ENCODE data around the gene GLB1L2.

The GLB1L2 gene

GRCh38 chr11:134349109-134349801, 17.5 kb downstream of the GLB1L2 start:
- DNase-seq: no peak

GRCh38 chr11:134349802-134350355, 18.1 kb downstream of the GLB1L2 start:
- DNase-seq: no peak

- no peak for DNase-seq
Observed at GRCh38 chr11:134350381-134350780, 18.6 kb downstream of the GLB1L2 start.

- DNase-seq: no peak
Observed at GRCh38 chr11:134352111-134352510, 20.3 kb downstream of the GLB1L2 start.

- no peak for DNase-seq
Observed at GRCh38 chr11:134355136-134355535, 23.3 kb downstream of the GLB1L2 start.

GRCh38 chr11:134355656-134356055, 23.9 kb downstream of the GLB1L2 start:
- DNase-seq: no peak

GRCh38 chr11:134356656-134357544, 25.1 kb downstream of the GLB1L2 start:
- no peak for DNase-seq

- DNase-seq: no peak
Observed at GRCh38 chr11:134357545-134357839, 25.7 kb downstream of the GLB1L2 start.

- DNase-seq: no peak
Observed at GRCh38 chr11:134358165-134358855, 26.5 kb downstream of the GLB1L2 start.

GRCh38 chr11:134358856-134359490, 27.2 kb downstream of the GLB1L2 start:
- DNase-seq: no peak

GRCh38 chr11:134359646-134360045, 27.9 kb downstream of the GLB1L2 start:
- no peak for DNase-seq

GRCh38 chr11:134360050-134360835, 28.5 kb downstream of the GLB1L2 start:
- DNase-seq: no peak

- DNase-seq: no peak
Observed at GRCh38 chr11:134361661-134362060, 29.9 kb downstream of the GLB1L2 start.

GRCh38 chr11:134362192-134362901, 30.6 kb downstream of the GLB1L2 start:
- no peak for DNase-seq

- no peak for DNase-seq
Observed at GRCh38 chr11:134363161-134363560, 31.4 kb downstream of the GLB1L2 start.

- no peak for DNase-seq
Observed at GRCh38 chr11:134363592-134363991, 31.8 kb downstream of the GLB1L2 start.

GRCh38 chr11:134364261-134364660, 32.5 kb downstream of the GLB1L2 start:
- no peak for DNase-seq

- DNase-seq: no peak
Observed at GRCh38 chr11:134365011-134365925, 33.5 kb downstream of the GLB1L2 start.

GRCh38 chr11:134366254-134366653, 34.5 kb downstream of the GLB1L2 start:
- DNase-seq: no peak

GRCh38 chr11:134367781-134368180, 36.0 kb downstream of the GLB1L2 start:
- DNase-seq: no peak
